Stimulated activated CD4-positive, alpha-beta T cell treated with anti-CD3 and anti-CD28 coated beads, Interleukin-4, amount 100 ng/mL, for 48 hours (primary cell): Measurements from ENCODE around the gene TMEM163.
"Not testable (repeated sequence)": the region's sequence is repeated elsewhere in the genome, so short reads cannot be mapped to it uniquely, and the experiment has no call there.

Experiments used
- DNase-seq, 2 donors: peaks; one replicate each; pipeline ENCODE4 v3.0.0-alpha.2; 2020; ENCODE audit warnings: low read depth in 2 of 2

Gene TMEM163

DNA sequence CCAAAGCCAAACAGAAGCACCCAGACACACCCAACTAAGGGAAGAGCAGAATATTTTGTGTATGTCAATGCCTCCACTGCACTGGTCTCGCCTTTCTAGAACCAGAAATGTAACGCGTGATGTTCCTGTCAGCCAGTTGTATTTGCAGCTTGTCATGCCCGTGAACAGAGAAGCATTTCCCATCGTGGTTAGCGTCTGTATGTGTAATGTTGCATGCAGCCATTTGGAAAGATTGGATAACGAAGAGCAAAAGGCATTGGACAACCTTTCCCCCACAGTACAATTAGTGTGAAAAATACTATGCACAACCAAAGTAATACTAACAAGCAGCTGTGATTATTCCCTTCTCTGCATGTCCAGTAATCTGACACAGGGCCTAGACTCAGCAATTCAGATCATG is 140.5 kb downstream of the TMEM163 start:
- DNase-seq: no peak

- no peak for DNase-seq
Observed at GRCh38 chr2:134576478-134576877, 142.3 kb downstream of the TMEM163 start.

- no peak for DNase-seq
Observed at GRCh38 chr2:134575888-134576287, 142.9 kb downstream of the TMEM163 start.

DNA sequence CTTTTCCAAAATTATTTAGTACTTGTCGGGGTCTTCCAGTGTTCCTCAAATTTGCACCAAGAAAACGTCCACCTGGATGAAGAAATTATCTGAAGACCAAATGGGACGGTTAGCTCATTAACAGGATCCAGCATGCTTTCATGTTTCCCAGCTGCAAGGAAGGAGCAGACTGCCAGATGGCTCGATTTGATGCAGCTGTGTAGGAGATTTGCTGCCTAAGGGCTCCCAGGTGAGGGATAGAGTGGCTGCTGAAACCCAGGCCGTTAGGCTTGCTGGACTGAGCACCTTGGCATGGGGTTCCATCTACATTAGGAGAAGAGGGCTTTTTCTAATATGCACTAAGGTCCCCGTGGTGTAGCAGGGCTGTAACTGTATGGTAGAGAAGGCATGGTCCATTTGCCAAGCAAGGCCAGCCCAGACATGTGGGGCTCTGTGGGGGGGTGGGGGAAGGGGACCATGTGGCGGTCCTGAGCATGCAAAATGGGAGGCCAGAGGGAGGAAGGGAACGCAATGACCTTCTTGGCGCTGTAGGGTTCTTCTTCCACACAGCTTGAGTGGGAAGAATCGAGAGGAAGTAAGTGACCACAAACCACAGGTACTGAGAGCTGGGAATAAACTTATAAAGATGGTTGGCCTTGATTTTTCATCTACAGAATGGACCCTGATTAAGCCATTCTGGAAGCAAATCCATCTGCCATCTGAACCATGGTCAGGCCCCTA is 144.0 kb downstream of the TMEM163 start:
- DNase-seq: no peak

- DNase-seq: no peak
Observed at GRCh38 chr2:134573724-134574123, 145.1 kb downstream of the TMEM163 start.

- no peak for DNase-seq
Observed at GRCh38 chr2:134573085-134573370, 145.8 kb downstream of the TMEM163 start.

GRCh38 chr2:134572314-134573084 is 146.3 kb downstream of the TMEM163 start:
- no peak for DNase-seq

DNA sequence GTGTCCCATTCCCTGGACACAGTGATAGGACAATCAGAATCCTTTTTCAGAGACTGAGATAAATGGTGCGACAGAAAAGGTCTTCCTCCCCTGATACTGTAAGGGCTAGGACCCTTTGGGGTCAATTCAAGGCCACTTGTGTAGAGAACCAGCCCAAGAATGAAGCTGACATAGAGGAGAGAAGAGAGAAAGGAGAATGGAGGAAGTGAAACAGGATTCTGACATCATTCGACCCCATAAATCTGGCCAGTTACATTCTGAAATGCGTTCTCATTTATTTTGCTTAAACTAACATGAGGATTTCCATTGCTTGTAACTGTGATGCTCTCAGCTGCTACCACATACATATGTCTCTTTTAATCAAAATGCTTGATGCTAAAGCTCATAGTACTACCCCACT is 148.1 kb downstream of the TMEM163 start:
- no peak for DNase-seq

GRCh38 chr2:134568413-134568812 is 150.4 kb downstream of the TMEM163 start:
- no peak for DNase-seq

GRCh38 chr2:134567666-134568065 is 151.1 kb downstream of the TMEM163 start:
- no peak for DNase-seq

GRCh38 chr2:134564955-134565354 is 153.8 kb downstream of the TMEM163 start:
- not testable (repeated sequence) for DNase-seq

- DNase-seq: no peak
Observed at GRCh38 chr2:134564549-134564948, 154.3 kb downstream of the TMEM163 start.

DNA sequence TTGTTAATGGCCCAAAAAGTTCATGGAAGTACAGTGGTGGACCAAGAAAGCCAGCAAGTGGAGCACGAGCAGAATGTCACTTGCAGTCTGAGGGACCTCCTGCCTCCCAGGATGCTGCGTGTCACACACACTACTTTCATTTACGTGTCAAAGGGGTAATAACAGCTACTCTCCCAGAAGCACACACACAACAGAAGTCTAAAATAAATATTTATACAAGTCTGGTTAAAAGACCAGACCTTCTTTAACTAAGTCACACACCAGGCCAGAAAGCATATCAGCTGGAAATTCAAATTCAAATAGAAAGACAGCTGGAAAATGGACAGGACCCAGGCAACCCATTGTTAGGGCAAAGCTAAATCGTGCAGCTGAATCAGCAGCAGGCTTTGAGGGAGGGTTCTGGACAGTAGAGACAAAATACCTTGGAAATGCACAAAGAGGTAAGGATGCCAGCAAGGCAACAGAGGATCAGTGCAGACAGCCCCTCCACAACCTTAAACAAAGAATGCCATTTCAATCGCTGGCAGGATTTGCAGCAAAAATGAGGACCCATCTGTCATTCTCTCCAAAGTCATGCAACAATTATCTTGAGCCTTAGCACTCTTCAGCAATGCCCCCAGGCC is 160.5 kb downstream of the TMEM163 start:
- no peak for DNase-seq

DNA sequence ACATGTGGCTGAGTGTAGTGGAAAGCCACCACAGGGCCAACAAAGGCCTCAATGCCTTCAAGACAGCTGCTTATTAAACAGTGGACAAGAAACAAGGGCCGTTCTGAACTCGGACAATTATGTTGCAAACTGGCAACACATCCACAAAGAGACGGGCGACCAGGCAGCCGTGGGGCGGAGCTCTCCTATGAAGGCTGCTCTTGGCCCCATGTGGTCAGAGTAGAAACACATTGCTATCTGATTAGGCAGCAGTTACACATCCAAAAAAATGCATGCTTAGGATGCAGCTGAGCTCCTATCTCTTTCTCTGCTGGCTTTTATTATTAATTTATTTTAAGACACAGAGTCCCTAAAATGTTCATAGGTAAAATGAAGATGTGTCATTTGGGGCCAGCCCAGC is 163.4 kb downstream of the TMEM163 start:
- DNase-seq: no peak

GRCh38 chr2:134553657-134554056 is 165.1 kb downstream of the TMEM163 start:
- DNase-seq: no peak

DNA sequence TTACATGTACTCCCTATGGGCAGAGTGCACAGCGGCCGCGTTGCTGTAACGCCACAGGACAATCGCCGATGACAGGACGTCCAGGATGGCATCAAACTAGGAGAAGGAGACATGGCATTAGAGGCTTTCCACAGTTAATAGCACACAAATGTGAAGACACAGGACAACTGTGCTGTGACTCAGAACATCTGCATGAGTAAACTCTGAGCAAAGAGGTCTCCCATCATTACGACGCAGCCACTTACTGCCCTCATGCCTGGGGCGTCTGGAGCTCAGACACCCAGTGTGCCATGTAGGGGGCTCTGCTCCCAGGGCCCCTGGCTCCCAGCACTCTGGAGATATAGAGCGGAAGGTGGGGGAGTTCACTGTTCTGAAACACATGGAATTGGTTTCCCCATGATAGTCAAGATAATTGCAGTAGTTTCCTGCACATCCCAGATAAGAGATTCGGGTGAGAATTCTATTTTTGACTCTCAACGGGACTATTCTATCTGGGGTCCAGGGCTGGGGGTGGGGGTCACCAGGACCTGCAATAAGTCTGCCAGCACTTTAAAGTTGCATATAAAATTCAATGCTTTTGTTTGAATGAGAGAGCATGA is 168.1 kb downstream of the TMEM163 start:
- DNase-seq: no peak

- no peak for DNase-seq
Observed at GRCh38 chr2:134549104-134549503, 169.7 kb downstream of the TMEM163 start.

- DNase-seq: no peak
Observed at GRCh38 chr2:134540990-134541389, 177.8 kb downstream of the TMEM163 start.

DNA sequence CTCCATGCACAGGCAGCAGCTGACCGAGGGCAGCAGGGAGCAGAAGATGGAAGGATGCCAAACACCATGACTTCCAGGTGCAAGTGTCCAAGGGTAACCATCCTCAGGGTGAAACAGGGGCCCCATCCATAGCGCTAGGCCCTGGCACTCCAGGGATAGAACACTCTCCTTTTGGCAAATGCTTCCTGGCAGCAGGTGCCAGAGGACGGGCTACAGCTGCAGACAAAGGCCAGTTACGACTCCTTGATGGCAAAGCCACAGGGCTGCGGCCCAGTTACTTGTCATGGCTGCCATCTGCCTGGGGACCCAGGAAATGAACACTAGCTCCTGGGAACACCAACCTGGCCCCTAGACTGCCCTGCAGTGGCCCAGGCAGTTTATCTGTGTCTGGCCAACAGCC is 178.8 kb downstream of the TMEM163 start:
- DNase-seq: no peak

- no peak for DNase-seq
Observed at GRCh38 chr2:134537702-134538101, 181.1 kb downstream of the TMEM163 start.

GRCh38 chr2:134537121-134537520 is 181.7 kb downstream of the TMEM163 start:
- DNase-seq: no peak

- no peak for DNase-seq
Observed at GRCh38 chr2:134536296-134536695, 182.5 kb downstream of the TMEM163 start.

DNA sequence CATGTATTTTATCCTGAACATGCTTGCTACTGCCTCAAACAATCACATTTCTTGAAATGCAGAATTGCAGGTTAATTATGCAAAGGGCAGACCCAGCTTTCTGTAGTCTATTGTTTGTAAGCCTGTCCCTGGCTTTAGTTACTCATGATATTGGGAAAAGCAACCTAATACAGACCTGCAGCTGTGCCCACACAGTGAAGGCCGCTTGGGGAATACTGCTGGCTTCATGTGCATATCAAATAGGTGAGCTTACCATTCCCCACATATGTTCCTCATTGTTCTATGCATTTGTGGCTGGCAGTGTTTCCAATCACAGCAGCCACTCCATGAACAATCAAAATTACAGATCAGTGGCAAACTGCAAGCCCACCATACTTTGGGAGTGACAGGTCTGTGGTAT is 186.3 kb downstream of the TMEM163 start:
- no peak for DNase-seq
